Measurements from ENCODE around the gene BORCS5.
A peak's percentile ranks its signal among the peaks of the same experiment; 100 is the strongest.
"Not testable (repeated sequence)": the region's sequence is repeated elsewhere in the genome, so short reads cannot be mapped to it uniquely, and the experiment has no call there.

BORCS5 gene

DNA sequence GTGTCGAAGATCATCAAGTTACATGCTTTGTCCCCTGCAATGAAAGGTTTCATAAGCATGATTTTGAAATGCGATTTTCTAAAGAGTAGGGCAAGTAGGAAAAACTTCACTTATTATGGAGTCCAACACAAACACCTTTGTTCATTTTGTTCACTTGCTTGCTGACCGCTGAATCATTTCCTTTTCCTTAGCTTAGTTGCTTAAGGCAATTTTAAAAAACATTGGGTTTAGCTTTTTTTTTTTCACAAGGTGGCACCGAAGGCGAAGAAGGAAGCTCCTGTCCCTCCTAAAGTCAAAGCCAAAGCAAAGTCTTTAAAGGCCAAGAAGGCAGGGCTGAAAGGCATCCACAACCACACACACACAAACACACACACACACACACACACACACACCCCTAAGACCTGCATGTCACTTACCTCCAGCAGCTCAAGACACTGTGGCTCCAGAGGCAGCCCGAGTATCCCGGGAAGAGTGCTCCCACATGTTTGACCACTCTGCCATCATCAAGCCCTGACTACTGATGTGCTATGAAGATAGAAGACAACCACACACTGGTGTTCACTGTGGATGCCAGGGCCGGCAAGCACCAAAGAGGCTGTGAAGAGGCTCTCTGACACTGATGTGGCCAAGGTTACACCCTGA lies 18.2 kb upstream of the BORCS5 start:
- peaks cover 12% of the 10 kb centered on the region for H3K4me1 Mint-ChIP-seq
- no peaks in the 10 kb centered on the region for H3K9me3 Mint-ChIP-seq
- H3K4me3 Mint-ChIP-seq = no peak overlapping the region
- no peak overlapping the region for H3K27ac Mint-ChIP-seq
- no peaks in the 10 kb centered on the region for H3K27me3 Mint-ChIP-seq
- ATAC-seq = no peak
- H3K36me3 Mint-ChIP-seq = no peaks in the 10 kb centered on the region

DNA sequence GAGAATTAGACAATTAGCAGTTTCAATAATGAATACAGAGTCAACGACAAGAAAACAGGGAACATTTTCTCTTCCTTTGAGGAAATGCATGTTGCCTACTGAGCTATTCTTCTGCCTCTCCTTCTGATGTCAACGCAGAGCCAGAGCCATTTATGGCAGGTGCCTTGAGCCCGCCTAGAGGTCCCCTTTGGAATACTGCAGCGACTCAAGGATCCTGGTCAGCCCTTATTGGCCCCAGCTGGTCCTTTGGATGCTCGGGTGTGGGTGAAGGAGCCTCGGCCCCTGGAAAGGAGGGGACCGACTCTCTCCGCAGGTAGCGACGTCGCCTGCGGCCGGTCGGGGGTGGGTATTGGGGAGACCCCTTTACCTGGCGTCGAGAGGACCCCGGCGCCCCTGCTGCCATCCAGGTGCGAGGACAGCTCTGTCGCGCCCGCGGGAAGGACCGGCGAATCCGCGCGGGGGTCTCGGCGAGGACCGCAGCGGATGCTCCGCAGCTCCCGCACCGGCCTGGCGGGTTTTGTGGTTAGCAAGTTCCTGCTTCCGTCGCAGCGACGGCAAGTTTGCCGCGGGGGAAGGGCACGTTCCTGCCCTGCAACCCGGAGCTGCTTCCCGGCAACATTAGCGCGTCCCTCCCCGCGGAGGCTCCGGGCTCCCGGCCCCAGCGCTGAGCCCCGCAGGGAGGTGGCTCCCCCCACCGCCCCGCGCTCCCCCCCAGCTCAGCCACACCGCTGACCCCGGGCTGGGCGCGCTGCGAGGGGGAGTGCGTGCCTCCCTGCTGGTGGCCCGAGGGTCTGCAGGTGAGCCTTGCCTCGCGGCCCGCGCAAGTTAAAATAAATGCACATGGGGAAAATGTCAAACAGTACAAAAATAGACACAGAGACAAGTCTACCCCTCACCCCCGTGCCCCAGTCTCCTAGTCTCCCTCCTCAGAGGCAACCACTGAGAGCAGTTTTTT lies 6.9 kb upstream of the BORCS5 start, which contains the start of gene MANSC1:
Gene MANSC1, minus strand, starts transcription at position 532 of the 955 bp plus-strand sequence. CDS start 6,928 bp downstream, outside the sequence.
- no peaks in the 10 kb centered on the region for H3K9me3 Mint-ChIP-seq
- H3K4me1 Mint-ChIP-seq = peaks cover 7% of the 10 kb centered on the region
- ATAC-seq = peak; percentile 80
- H3K27ac Mint-ChIP-seq = peak within 1 kb of the TSS; percentile 14
- H3K36me3 Mint-ChIP-seq = no peaks in the 10 kb centered on the region
- no peaks in the 10 kb centered on the region for H3K27me3 Mint-ChIP-seq
- H3K4me3 Mint-ChIP-seq = peak within 1 kb of the TSS; percentile 64

DNA sequence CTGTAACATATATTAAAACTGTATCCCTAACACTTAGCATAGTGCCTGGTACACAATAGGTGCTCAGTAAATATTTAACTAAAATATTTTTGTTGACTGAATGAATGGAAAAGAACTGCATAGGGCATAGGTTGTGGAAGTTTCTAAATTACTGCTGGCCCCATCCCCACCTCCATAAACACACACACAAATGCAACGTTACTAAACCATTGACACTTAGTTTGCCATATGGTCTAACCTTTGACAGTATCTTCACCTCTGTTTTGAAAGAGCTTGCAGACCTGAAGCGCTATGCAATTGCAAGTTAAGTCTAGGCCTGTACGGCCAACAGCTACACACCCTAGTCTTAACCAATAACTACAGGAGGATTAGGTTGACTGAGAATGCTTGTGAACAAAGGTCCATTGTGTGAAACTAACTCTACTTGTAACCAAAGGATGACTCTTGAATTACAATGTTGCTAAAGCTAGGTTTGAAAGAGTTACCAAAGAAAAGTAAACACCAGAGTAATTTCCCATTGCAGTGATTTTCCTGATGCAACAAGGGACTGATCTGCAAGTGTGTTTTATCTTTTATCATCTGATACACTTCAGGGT lies 5.9 kb upstream of the BORCS5 start:
- Mint-ChIP-seq H3K4me1 (peaks cover 7% of the 10 kb centered on the region), H3K36me3 (no peaks in the 10 kb centered on the region), H3K27ac (no peak overlapping the region), H3K9me3 (no peaks in the 10 kb centered on the region), H3K4me3 (no peak overlapping the region), H3K27me3 (no peaks in the 10 kb centered on the region)
- no peak for ATAC-seq

DNA sequence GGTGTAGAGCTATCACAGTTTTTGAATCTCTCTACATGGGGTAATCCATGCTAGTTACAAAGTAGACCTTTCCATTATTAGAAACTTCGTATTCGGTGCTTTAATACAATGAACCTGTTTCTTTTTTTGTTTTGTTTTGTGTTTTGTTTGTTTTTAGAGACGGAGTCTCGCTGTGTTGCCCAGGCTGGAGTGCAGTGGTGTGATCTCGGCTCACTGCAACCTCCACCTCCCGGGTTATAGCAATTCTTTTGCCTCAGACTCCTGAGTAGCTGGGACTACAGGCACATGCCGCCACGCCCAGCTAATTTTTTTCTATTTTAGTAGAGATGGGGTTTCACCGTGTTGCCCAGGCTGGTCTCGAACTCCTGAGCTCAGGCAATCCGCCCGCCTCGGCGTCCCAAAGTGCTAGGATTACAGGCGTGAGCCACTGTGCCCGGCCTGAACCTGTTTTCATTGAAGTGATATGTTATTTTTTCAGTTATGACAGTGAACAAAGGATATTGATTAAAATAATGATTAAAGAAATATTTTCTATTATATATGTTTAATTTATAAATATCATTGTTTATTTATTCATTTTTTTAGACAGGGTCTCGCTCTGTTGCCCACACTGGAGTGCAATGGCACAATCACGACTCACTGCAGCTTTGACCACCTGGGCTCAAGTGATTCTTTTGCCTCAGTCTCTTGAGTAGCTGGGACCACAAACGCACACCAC lies 5.3 kb upstream of the BORCS5 start:
- peaks cover 11% of the 10 kb centered on the region for H3K4me1 Mint-ChIP-seq
- H3K4me3 Mint-ChIP-seq, H3K27ac Mint-ChIP-seq, H3K36me3 Mint-ChIP-seq, ATAC-seq, H3K9me3 Mint-ChIP-seq, H3K27me3 Mint-ChIP-seq: not testable (repeated sequence)

DNA sequence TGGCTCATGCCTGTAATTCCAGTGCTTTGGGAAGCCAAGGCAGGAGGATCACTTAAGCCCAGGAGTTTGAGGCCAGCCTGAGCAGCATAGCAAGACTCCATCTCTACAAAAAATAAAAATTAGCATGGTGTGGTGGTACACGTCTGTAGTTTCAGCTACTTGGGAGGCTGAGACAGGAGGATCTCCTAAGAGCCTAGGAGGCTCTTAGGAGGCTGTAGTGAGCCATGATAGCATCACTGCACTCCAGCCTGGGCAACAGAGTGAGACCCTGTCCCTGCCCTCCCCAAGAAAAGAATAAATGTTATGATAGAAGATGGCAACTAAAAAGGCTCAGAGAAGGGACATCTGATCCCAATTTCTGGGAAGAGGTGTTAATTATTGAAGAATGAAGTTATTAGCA lies 3.6 kb upstream of the BORCS5 start:
- ATAC-seq = no peak
- Mint-ChIP-seq H3K9me3 (no peaks in the 10 kb centered on the region), H3K27me3 (no peaks in the 10 kb centered on the region), H3K4me1 (peaks cover 23% of the 10 kb centered on the region), H3K4me3 (no peak overlapping the region), H3K36me3 (no peaks in the 10 kb centered on the region), H3K27ac (no peak overlapping the region)

DNA sequence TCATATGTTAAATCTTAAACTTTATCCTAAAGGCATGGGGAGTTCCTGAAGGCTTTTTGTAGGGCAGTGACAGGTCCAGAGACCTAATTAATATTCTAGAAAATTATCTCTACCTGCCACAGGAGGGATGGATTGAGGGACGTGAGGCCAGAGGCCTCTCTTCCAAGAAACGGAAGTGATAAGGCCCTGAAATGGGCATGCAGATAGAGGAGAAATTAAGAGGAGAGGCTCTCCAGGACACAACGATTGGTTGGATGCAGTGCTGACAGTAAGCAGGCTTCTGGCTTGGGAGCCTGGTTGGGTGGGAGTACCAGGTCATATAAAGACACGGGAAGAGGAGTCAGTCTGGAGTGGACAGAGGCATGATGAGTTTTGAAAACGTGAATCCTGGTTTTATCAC lies 3.1 kb upstream of the BORCS5 start:
- H3K4me1 Mint-ChIP-seq = peaks cover 28% of the 10 kb centered on the region
- H3K27ac Mint-ChIP-seq = no peak overlapping the region
- no peaks in the 10 kb centered on the region for H3K27me3 Mint-ChIP-seq
- ATAC-seq = no peak
- H3K9me3 Mint-ChIP-seq = no peaks in the 10 kb centered on the region
- no peaks in the 10 kb centered on the region for H3K36me3 Mint-ChIP-seq
- H3K4me3 Mint-ChIP-seq = no peak overlapping the region

DNA sequence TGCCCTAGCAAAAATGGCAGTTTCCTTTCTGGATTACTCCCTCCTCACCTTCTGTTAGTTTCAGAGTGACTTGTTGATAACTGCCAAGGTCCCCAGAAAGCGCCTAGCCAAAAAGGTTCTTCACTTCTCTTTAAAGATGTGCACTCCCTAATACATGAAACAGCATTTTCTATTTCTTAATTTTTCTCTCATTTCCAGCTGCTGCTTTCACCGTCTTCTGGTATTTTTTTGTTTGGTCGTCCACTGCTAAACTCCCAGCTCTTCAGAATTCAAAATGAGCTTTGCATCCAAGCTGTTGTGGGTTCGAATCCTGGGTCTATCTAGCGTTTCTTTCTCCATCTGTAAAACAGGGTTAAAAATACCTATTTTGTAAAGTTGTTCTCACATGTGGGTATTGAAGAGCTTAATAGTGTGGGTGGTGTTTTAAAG lies 397 bp upstream of the BORCS5 start:
- peaks cover 33% of the 10 kb centered on the region for H3K4me1 Mint-ChIP-seq
- H3K36me3 Mint-ChIP-seq = peaks cover 5% of the 10 kb centered on the region
- ATAC-seq = no peak

DNA sequence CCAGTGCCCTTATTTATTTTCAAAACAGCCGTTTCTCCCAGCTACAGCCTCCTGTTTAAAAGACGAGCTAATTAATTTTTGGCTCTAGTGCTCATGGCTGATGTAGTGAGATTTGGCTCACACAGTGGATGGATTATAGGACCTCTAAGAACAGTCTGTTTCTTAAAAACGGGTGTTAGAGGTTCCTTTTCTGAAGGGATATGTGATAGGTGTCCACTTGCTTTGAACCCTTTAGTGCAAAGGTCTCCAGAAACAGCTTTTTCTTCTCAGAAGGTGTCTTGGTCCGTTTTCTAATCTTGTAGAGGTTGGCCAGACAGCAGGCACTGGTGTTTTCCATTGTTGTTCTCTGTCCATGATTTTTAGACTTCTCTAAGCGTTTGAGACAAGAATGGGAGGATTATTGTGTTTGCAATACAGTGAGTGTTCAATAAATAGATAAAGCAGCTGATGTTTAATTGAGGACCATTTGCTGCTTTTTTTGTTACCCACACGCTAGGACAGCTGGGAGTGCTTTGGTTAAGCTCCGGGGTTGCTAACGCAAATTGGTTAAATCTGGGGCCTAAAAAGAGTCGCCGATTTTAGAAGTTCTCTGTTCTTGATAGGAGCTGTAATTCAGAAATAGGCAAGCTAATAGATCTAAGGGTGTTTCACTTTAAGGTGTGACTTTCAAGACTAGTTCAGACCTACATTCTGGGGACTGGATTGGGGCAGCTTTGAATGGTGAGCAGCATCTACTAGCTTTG lies 1.0 kb downstream of the BORCS5 start:
- Mint-ChIP-seq H3K4me1 (peaks cover 40% of the 10 kb centered on the region), H3K4me3 (peak overlapping the region; percentile 96), H3K27ac (peak overlapping the region; percentile 99), H3K9me3 (no peaks in the 10 kb centered on the region), H3K36me3 (peaks cover 12% of the 10 kb centered on the region), H3K27me3 (no peaks in the 10 kb centered on the region)
- ATAC-seq = no peak

More for the DNA sequence above, 397 bp upstream of the BORCS5 start:
- peak overlapping the region; percentile 96 for H3K4me3 Mint-ChIP-seq
- H3K27me3 Mint-ChIP-seq = no peaks in the 10 kb centered on the region
- no peaks in the 10 kb centered on the region for H3K9me3 Mint-ChIP-seq
- H3K27ac Mint-ChIP-seq = peak overlapping the region; percentile 99

DNA sequence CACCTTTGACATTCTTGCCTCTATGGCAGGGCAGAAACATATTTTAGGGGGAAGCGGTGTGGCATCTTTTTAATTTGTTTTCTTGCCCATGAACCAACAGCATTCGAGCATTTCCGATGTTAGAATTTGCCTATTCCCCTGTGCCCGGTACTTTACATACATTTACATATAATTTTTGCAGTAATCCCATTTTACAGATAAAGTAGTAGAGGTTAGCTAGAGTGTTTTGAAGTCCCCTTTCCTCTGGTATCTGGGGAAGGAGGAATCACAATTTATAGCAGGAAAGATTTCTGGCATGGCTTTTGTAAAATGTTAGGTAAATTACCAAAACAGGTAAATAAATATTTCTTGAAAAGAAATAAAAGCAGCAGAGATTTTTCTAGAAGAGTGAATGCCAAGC lies 1.6 kb downstream of the BORCS5 start:
- peak overlapping the region; percentile 96 for H3K4me3 Mint-ChIP-seq
- peaks cover 40% of the 10 kb centered on the region for H3K4me1 Mint-ChIP-seq
- ATAC-seq = no peak
- no peaks in the 10 kb centered on the region for H3K27me3 Mint-ChIP-seq
- peak overlapping the region; percentile 99 for H3K27ac Mint-ChIP-seq
- H3K9me3 Mint-ChIP-seq = no peaks in the 10 kb centered on the region
- H3K36me3 Mint-ChIP-seq = peaks cover 12% of the 10 kb centered on the region

DNA sequence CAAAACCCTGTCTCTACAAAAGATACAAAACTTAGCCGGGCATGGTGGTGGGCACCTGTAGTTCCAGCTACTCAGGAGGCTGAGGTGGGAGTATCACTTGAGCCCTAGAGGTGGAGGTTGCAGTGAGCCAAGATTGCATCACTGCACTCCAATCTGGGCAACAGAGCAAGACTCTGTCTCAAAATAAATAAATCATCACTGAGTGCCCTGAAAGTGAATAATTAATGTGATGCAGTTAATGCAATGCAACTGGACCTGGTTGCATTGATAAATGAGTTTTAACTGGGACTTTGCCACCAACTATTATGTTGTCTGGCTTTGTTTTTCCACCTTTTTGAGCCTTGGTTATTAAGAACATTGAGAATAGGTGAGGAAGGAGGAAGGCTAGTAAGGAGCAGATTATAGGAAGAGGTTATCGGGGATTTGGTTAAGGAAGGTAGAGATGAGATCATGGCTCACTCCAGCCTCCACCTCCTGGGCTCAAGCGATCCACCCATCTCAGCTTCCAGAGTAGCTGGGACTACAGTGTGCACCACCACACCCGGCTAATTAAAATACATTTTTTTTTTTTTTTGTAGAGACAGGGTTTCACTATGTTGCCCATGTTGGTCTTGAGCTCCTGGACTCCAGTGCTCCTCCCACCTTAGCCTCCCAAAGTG lies 8.0 kb downstream of the BORCS5 start:
- H3K9me3 Mint-ChIP-seq = no peaks in the 10 kb centered on the region
- H3K36me3 Mint-ChIP-seq = peaks cover 44% of the 10 kb centered on the region
- H3K27ac Mint-ChIP-seq = no peak overlapping the region
- no peak overlapping the region for H3K4me3 Mint-ChIP-seq
- ATAC-seq = no peak
- H3K4me1 Mint-ChIP-seq = peaks cover 45% of the 10 kb centered on the region
- H3K27me3 Mint-ChIP-seq = no peaks in the 10 kb centered on the region

DNA sequence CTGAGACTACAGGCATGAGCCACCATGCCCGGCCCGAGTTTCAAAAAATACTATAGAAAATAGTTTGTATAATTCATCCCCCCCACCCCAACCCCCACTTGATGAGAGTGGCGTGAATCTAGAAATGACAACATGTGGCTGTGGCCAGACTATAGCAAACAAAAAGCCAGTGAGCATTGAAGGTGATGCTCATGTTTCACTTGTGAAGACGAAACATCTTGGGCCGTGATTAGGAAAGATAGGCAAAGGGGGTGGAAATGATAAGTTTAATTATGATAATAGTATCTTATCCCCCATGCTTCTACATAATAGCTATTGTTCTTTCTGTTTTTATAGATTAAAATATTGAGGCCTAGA lies 8.5 kb downstream of the BORCS5 start:
- H3K9me3 Mint-ChIP-seq = no peaks in the 10 kb centered on the region
- H3K4me3 Mint-ChIP-seq = no peak overlapping the region
- ATAC-seq = no peak
- peaks cover 45% of the 10 kb centered on the region for H3K4me1 Mint-ChIP-seq
- peaks cover 45% of the 10 kb centered on the region for H3K36me3 Mint-ChIP-seq
- H3K27ac Mint-ChIP-seq = no peak overlapping the region
- no peaks in the 10 kb centered on the region for H3K27me3 Mint-ChIP-seq

DNA sequence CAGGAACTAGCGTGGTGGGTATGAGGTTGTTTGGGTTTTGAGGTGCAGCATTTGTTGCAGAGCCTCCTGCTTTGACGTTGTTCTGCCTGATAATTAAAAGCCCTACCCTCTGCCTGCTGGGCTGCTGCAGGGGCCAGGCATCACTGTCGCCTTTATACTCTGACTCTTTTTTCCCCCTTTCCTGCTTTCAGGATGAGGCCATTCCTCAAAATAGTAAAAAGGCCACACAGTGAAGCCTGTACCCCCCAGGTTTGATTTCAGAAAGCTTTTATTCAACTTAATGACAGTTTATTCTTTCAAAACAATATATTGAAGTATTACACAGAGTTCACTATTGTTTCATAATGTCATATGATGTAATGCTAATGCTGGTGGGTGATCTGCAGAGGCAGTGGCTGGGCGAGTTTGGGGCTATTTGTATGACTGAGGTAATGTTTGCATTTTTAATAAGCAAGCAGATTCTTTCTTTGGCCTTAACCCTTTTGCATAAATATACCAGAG lies 9.1 kb downstream of the BORCS5 start:
- Mint-ChIP-seq H3K36me3 (peaks cover 51% of the 10 kb centered on the region), H3K9me3 (no peaks in the 10 kb centered on the region), H3K27me3 (no peaks in the 10 kb centered on the region), H3K4me1 (peaks cover 44% of the 10 kb centered on the region), H3K4me3 (no peak overlapping the region), H3K27ac (no peak overlapping the region)
- ATAC-seq = no peak

DNA sequence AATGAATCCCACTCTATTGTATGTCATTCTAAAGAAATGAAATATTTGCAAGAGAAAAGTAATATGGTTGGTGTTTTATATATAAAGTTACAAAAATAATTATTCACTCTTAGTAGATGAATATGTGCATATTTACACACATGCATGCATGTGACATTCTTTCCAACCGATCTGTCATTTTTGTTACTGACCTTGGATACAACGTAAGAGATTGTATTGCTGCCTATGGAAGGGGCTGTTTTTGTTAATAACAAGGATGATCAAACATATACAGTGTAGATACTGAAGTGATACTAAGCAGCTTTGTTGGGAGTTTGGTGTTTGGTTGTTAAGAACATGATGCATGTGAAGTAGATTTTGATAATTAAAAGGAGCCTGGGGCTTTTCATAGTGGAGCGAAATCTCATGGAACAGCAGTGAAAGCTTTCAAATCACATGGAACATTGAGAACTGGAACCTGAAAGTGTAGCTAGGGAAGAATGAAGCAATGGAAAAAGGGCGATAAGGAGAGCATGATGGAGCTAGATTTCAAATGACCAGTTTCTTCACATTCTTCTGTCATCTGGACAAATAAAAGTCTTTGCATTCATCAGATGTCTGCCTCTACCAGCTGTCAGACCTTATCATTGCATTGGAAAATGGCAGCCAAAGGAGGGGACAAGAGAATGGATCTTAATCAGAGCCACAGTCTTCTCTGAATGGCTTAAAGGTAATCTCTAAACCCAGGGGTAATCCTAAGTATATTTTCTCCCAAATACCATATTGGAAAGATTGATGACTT lies 10.0 kb downstream of the BORCS5 start:
- Mint-ChIP-seq H3K36me3 (peaks cover 49% of the 10 kb centered on the region), H3K27me3 (no peaks in the 10 kb centered on the region), H3K27ac (no peak overlapping the region), H3K9me3 (no peaks in the 10 kb centered on the region), H3K4me1 (peaks cover 35% of the 10 kb centered on the region), H3K4me3 (no peak overlapping the region)
- no peak for ATAC-seq
